HepG2 (cell line): ENCODE measurements around the gene PPP2R5C. TPM values are rescaled to one million over a fixed set of nuclear protein-coding genes. Genes with fewer than 3 reads are reported as not detected.

Experiments
- ATF1 ChIP-seq: IDR thresholded peaks from 2 replicates; pipeline ENCODE4 v1.6.1; 2016; ENCODE audit warnings: mild to moderate bottlenecking, control low read depth
- JUNB ChIP-seq: sonication (generic); formaldehyde crosslinking; IDR thresholded peaks from 2 replicates; pipeline ENCODE4 v1.8.0; 2022; ENCODE audit warnings: missing genetic modification reagents, mild to moderate bottlenecking, borderline replicate concordance
- MEF2D ChIP-seq: sonication (generic); formaldehyde crosslinking; IDR thresholded peaks from 2 replicates; pipeline ENCODE4 v1.5.1; 2020; ENCODE audit warnings: mild to moderate bottlenecking, missing genetic modification reagents
- MXD4 ChIP-seq: IDR thresholded peaks from 2 replicates; pipeline ENCODE4 v1.6.1; 2016; ENCODE audit warnings: mild to moderate bottlenecking, missing biosample characterization, missing genetic modification reagents
- MZF1 ChIP-seq: sonication (generic); formaldehyde crosslinking; IDR thresholded peaks from 2 replicates; pipeline ENCODE4 v1.8.1; 2023; ENCODE audit warnings: mild to moderate bottlenecking, missing genetic modification reagents, borderline replicate concordance
- RBM22 ChIP-seq: fragments of 200-400 bp; formaldehyde crosslinking; optimal IDR thresholded peaks from 2 replicates; pipeline ENCODE3; 2017; ENCODE audit warnings: mild to moderate bottlenecking, low read length, moderate library complexity
- SMC3 ChIP-seq: IDR thresholded peaks from 2 replicates; pipeline ENCODE4 v1.6.1; 2011; ENCODE audit warnings: low read length, improper control_type of control experiment
- SP1 ChIP-seq, 2 experiments: fragments of 450-650 bp in 1 of 2; sonication (generic) in 1 of 2; formaldehyde crosslinking in 1 of 2; IDR thresholded peaks; 2 replicates each; pipeline versions ENCODE4 v1.4.0 to v1.6.1; 2016 to 2020; ENCODE audit warnings: missing genetic modification reagents in 1 of 2
- TAF1 ChIP-seq: sonication (generic); formaldehyde crosslinking; IDR thresholded peaks from 2 replicates; pipeline ENCODE4 v1.4.0; 2020; ENCODE audit warnings: missing genetic modification reagents
- ZC3H4 ChIP-seq: sonication (generic); formaldehyde crosslinking; IDR thresholded peaks from 2 replicates; pipeline ENCODE4 v1.4.0; 2020; ENCODE audit warnings: missing genetic modification reagents, borderline replicate concordance
- ZGPAT ChIP-seq: IDR thresholded peaks from 2 replicates; pipeline ENCODE4 v1.6.1; 2016; ENCODE audit warnings: mild to moderate bottlenecking
- ZNF34 ChIP-seq: sonication (generic); formaldehyde crosslinking; IDR thresholded peaks from 2 replicates; pipeline ENCODE4 v1.4.0; 2020; ENCODE audit warnings: mild to moderate bottlenecking, missing genetic modification reagents, borderline replicate concordance
- ZNF530 ChIP-seq: sonication (generic); formaldehyde crosslinking; IDR thresholded peaks from 2 replicates; pipeline ENCODE4 v1.5.0; 2020; ENCODE audit warnings: low read depth, mild to moderate bottlenecking, missing genetic modification reagents
- ZSCAN22 ChIP-seq: sonication (generic); formaldehyde crosslinking; IDR thresholded peaks from 2 replicates; pipeline ENCODE4 v1.4.0; 2020; ENCODE audit warnings: mild to moderate bottlenecking, missing genetic modification reagents
- polyA plus RNA-seq, 8 experiments: library from polyadenylated mRNA; depleted of rRNA in 3 of 8; stranded (reverse) in 7 of 8; unstranded in 1 of 8; fragments of >200 nt; fragmentation: Illumina TruSeq in 4 of 8; extraction: Trizol in 4 of 8; gene quantifications; 2 replicates each; pipeline versions ENCODE4 v1.2.1 to v1.2.3, GENCODE V29; 2011 to 2016; ENCODE audit warnings: low read depth in 4 of 8, missing spikeins in 1 of 8, mixed read lengths in 1 of 8; ENCODE audit not compliant: insufficient read depth in 1 of 8
- total RNA-seq, 5 experiments: library from RNA; depleted of rRNA; stranded (reverse); fragments of >200 nt; fragmentation: Illumina TruSeq; extraction: Trizol; gene quantifications; 2 replicates each; pipeline ENCODE4 v1.2.3, GENCODE V29; 2016; ENCODE audit warnings: low read depth in 1 of 5
- TF ChIP-seq, protein P1 (sequence below), 2 experiments: IDR thresholded peaks; 2 replicates each; pipeline ENCODE4 v1.6.1; 2011 to 2012; ENCODE audit warnings: low read length in 2 of 2, borderline replicate concordance in 1 of 2, low read depth in 1 of 2, mild to moderate bottlenecking in 1 of 2, moderate library complexity in 1 of 2
- TF ChIP-seq, protein P2 (sequence below): sonication (generic); formaldehyde crosslinking; IDR thresholded peaks from 2 replicates; pipeline ENCODE4 v1.5.0; 2020; ENCODE audit warnings: missing genetic modification reagents
- TF ChIP-seq, protein P3 (sequence below): IDR thresholded peaks from 2 replicates; pipeline ENCODE4 v1.6.1; 2018; ENCODE audit warnings: missing genetic modification reagents
- TF ChIP-seq, protein P4 (sequence below): sonication (generic); formaldehyde crosslinking; IDR thresholded peaks from 2 replicates; pipeline ENCODE4 v1.8.1; 2022; ENCODE audit warnings: mild to moderate bottlenecking, missing genetic modification reagents
- TF ChIP-seq, protein P5 (sequence below): sonication (generic); formaldehyde crosslinking; IDR thresholded peaks from 2 replicates; pipeline ENCODE4 v1.4.0; 2020; ENCODE audit warnings: mild to moderate bottlenecking, missing genetic modification reagents

Gene PPP2R5C
- total and polyA plus RNA-seq, 2 of the 13 experiments (the other 11 are each of a cell fraction or from before 2014, with no cell fraction given): 74.3 to 78.5 TPM

GRCh38 chr14:101731187-101732080 is 30.1 kb upstream of the PPP2R5C start (continued):
- TF ChIP-seq, protein P1, sequence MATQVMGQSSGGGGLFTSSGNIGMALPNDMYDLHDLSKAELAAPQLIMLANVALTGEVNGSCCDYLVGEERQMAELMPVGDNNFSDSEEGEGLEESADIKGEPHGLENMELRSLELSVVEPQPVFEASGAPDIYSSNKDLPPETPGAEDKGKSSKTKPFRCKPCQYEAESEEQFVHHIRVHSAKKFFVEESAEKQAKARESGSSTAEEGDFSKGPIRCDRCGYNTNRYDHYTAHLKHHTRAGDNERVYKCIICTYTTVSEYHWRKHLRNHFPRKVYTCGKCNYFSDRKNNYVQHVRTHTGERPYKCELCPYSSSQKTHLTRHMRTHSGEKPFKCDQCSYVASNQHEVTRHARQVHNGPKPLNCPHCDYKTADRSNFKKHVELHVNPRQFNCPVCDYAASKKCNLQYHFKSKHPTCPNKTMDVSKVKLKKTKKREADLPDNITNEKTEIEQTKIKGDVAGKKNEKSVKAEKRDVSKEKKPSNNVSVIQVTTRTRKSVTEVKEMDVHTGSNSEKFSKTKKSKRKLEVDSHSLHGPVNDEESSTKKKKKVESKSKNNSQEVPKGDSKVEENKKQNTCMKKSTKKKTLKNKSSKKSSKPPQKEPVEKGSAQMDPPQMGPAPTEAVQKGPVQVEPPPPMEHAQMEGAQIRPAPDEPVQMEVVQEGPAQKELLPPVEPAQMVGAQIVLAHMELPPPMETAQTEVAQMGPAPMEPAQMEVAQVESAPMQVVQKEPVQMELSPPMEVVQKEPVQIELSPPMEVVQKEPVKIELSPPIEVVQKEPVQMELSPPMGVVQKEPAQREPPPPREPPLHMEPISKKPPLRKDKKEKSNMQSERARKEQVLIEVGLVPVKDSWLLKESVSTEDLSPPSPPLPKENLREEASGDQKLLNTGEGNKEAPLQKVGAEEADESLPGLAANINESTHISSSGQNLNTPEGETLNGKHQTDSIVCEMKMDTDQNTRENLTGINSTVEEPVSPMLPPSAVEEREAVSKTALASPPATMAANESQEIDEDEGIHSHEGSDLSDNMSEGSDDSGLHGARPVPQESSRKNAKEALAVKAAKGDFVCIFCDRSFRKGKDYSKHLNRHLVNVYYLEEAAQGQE (IDR thresholded peaks at IDR 0.05; ENCODE audit: borderline replicate concordance in 1 of 2, low read depth in 1 of 2, low read length in 2 of 2): no peak
- TF ChIP-seq SP1 (IDR thresholded peaks at IDR 0.05): no peak
- no peak; the same call in 1 of the 2 replicates for TF ChIP-seq SP1 (CRISPR knock-in tag; IDR thresholded peaks at IDR 0.05)
- TF ChIP-seq ZGPAT (CRISPR knock-in tag): peak; percentile 51; the same call in 1 of the 2 replicates
- TF ChIP-seq ZNF34 (CRISPR knock-in tag): no peak
- TF ChIP-seq JUNB (CRISPR knock-in tag): peak; percentile 70; the same call in 1 of the 2 replicates
- no peak for TF ChIP-seq ZSCAN22
- no peak for TF ChIP-seq SMC3
- no peak for TF ChIP-seq ZC3H4 (CRISPR knock-in tag)
- TF ChIP-seq ATF1 (CRISPR knock-in tag): 0 out of 2 replicates have a peak, but pooled peaks have one; percentile 30
- no peak for TF ChIP-seq TAF1 (CRISPR knock-in tag)
- no peak for TF ChIP-seq MZF1
- TF ChIP-seq, protein P2, sequence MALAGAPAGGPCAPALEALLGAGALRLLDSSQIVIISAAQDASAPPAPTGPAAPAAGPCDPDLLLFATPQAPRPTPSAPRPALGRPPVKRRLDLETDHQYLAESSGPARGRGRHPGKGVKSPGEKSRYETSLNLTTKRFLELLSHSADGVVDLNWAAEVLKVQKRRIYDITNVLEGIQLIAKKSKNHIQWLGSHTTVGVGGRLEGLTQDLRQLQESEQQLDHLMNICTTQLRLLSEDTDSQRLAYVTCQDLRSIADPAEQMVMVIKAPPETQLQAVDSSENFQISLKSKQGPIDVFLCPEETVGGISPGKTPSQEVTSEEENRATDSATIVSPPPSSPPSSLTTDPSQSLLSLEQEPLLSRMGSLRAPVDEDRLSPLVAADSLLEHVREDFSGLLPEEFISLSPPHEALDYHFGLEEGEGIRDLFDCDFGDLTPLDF (CRISPR knock-in tag): no peak
- TF ChIP-seq MXD4 (CRISPR knock-in tag): peak; percentile 35; the same call in 1 of the 2 replicates
- TF ChIP-seq ZNF530 (CRISPR knock-in tag): no peak
- TF ChIP-seq, protein P3, sequence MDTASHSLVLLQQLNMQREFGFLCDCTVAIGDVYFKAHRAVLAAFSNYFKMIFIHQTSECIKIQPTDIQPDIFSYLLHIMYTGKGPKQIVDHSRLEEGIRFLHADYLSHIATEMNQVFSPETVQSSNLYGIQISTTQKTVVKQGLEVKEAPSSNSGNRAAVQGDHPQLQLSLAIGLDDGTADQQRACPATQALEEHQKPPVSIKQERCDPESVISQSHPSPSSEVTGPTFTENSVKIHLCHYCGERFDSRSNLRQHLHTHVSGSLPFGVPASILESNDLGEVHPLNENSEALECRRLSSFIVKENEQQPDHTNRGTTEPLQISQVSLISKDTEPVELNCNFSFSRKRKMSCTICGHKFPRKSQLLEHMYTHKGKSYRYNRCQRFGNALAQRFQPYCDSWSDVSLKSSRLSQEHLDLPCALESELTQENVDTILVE (CRISPR knock-in tag): no peak
- TF ChIP-seq MEF2D (CRISPR knock-in tag): peak; percentile 42; the same call in 1 of the 2 replicates
- TF ChIP-seq RBM22: no peak
- TF ChIP-seq, protein P4, sequence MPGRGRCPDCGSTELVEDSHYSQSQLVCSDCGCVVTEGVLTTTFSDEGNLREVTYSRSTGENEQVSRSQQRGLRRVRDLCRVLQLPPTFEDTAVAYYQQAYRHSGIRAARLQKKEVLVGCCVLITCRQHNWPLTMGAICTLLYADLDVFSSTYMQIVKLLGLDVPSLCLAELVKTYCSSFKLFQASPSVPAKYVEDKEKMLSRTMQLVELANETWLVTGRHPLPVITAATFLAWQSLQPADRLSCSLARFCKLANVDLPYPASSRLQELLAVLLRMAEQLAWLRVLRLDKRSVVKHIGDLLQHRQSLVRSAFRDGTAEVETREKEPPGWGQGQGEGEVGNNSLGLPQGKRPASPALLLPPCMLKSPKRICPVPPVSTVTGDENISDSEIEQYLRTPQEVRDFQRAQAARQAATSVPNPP (CRISPR knock-in tag): no peak
- TF ChIP-seq, protein P5, sequence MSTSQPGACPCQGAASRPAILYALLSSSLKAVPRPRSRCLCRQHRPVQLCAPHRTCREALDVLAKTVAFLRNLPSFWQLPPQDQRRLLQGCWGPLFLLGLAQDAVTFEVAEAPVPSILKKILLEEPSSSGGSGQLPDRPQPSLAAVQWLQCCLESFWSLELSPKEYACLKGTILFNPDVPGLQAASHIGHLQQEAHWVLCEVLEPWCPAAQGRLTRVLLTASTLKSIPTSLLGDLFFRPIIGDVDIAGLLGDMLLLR (CRISPR knock-in tag): no peak
